ENCODE data around the gene CSNK1D. TPM values are rescaled to one million over a fixed set of nuclear protein-coding genes. Genes with fewer than 3 reads are reported as not detected.

Gene CSNK1D
- polyA plus RNA-seq, 3 donors = 125 to 139 (median 134) TPM

- DNase-seq = no peak
Measured at GRCh38 chr17:82298538-82299421, 25.3 kb upstream of the CSNK1D start.

GRCh38 chr17:82297714-82298537, 24.4 kb upstream of the CSNK1D start:
- DNase-seq = peak; percentile 51

- DNase-seq = no peak
Measured at GRCh38 chr17:82297280-82297713, 23.8 kb upstream of the CSNK1D start.

GRCh38 chr17:82296511-82297279, 23.2 kb upstream of the CSNK1D start:
- no peak for DNase-seq

- DNase-seq = no peak
Measured at GRCh38 chr17:82295472-82295814, 21.9 kb upstream of the CSNK1D start.

GRCh38 chr17:82294064-82294773, 20.7 kb upstream of the CSNK1D start:
- DNase-seq = no peak

- peak; percentile 97 for DNase-seq
Measured at GRCh38 chr17:82292251-82293154, 19.0 kb upstream of the CSNK1D start.

GRCh38 chr17:82291582-82292250, 18.2 kb upstream of the CSNK1D start:
- DNase-seq = no peak

GRCh38 chr17:82287868-82288801, 14.6 kb upstream of the CSNK1D start:
- no peak for DNase-seq

GRCh38 chr17:82287013-82287867, 13.7 kb upstream of the CSNK1D start:
- no peak for DNase-seq

GRCh38 chr17:82285141-82285540, 11.6 kb upstream of the CSNK1D start:
- no peak for DNase-seq

GRCh38 chr17:82283208-82283749, 9.8 kb upstream of the CSNK1D start:
- DNase-seq = no peak

- no peak for DNase-seq
Measured at GRCh38 chr17:82282239-82283207, 9.0 kb upstream of the CSNK1D start.

GRCh38 chr17:82281502-82282238, 8.2 kb upstream of the CSNK1D start:
- DNase-seq = no peak

GRCh38 chr17:82281076-82281475, 7.6 kb upstream of the CSNK1D start:
- no peak for DNase-seq
